ENCODE results near the gene IDI1.

GRCh38 chr10:992871-993270 is 56.0 kb downstream of the IDI1 start:
- TF ChIP-seq CTCF (IDR thresholded peaks at IDR 0.05; ENCODE audit: low read depth, low read length, missing input control) (no peak), TAF1 (conservative IDR thresholded peaks at IDR 0.05) (no peak), REST (IDR thresholded peaks at IDR 0.05) (no peak), RAD21 (IDR thresholded peaks at IDR 0.05) (no peak), SP1 (IDR thresholded peaks at IDR 0.05) (no peak)
